A172 (cell line): ENCODE data around the gene GORASP1. TPM values are rescaled to one million over a fixed set of nuclear protein-coding genes. Genes with fewer than 3 reads are reported as not detected.
"Not testable (repeated sequence)": the region's sequence is repeated elsewhere in the genome, so short reads cannot be mapped to it uniquely, and the experiment has no call there.

ENCODE experiments used
- DNase-seq: peaks from one replicate; pipeline ENCODE4 v3.0.0-alpha.2; 2015; ENCODE audit warnings: low spot score
- total RNA-seq: library from RNA; depleted of rRNA; stranded (reverse); fragments of >200 nt; shearing (Covaris generic); gene quantifications from 2 replicates; pipeline ENCODE4 v1.2.3, GENCODE V29; 2014; rRNA removed

Gene GORASP1
- total RNA-seq, 1 experiment from 2014 or later = 27.1 TPM

DNA sequence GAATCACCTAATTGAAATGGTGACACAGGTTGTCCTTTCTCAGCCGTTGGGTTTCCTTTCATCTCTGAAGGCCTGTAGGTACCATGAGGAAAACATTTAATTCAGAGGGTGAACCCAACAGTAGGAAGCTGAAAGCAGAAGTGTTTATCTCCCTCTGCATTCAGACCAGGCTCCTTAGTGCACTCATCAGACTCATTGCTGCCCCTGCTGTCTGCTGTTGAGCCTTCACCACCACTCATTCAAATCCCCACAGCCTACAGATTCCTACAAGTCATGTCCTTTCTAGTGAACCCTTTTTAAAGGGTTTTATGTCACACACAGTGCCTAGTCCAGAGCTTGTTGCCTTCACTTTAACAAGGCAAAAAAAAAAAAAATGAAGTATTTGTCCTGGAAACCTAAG, 42.2 kb downstream of the GORASP1 start:
- DNase-seq = peak; percentile 22

GRCh38 chr3:39064646-39065045, 42.8 kb downstream of the GORASP1 start:
- no peak for DNase-seq

DNA sequence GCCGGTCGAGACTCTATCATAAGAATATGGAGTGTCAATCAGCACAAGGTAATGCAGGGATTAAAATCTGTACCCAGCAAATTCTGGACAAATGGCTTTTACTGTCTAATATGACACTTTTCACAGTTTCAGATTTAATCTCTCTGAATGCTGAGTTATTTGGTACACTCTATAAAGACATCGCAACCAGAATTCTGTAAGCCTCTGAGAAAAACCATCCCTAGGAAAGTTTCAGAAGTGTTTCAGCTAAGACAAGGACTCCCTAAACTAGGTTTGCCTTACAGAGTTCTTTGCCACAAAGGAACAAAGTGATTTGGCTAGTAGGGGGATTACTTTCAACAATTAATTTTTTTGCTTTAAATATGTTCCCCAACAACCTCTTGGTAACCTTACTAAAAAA, 44.3 kb downstream of the GORASP1 start:
- no peak for DNase-seq

DNA sequence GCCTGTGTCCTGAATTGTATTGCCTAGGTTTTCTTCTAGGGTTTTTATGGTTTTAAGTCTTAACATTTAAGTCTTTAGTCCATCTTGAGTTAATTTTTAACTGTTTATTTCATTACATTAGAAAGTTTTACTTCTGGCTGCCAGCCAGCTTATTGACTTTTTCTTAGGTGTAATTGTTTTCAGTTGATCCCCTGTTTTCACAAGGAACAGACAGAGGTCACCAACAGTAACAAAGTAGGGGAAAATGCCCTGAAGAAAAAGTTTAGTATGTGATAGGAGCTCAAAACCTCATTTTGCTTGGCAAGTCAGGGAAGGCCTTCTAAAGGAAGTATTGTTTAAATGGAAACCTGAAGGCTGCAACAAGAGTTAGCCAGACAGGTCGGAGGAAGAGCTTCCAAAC, 45.2 kb downstream of the GORASP1 start:
- DNase-seq = no peak

DNA sequence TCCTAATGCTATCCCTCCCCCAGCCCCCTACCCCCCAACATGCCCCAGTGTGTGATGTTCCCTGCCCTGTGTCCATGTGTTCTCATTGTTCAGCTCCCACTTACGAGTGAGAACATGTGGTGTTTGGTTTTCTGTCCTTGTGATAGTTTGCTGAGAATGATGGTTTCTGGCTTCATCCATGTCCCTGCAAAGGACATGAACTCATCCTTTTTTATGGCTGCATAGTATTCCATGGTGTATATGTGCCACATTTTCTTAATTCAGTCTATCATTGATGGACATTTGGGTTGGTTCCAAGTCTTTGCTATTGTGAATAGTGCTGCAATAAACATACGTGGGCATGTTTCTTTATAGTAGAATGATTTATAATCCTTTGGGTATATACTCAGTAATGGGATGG, 46.2 kb downstream of the GORASP1 start:
- not testable (repeated sequence) for DNase-seq

- DNase-seq = no peak
Measured at GRCh38 chr3:39056151-39056550, 51.3 kb downstream of the GORASP1 start.

DNA sequence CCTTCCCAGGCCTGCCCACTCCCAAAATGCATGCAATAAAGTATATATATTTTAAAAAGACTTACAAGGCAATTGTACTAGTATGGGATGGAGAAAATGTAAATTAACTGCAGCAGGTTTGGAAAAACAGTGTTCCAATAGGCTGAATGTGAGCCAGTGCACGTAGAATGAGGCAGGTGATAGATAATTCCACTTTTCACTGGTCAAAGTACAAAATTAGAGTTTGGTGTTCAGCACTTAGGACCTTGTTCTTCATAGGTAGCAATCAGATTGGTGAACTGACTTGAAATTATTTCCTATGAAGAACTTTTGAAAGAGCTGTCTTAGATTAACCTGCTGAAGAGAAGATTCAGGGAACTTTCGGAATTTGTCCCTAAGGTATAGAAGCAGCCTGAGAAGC, 53.7 kb downstream of the GORASP1 start:
- DNase-seq = no peak

DNA sequence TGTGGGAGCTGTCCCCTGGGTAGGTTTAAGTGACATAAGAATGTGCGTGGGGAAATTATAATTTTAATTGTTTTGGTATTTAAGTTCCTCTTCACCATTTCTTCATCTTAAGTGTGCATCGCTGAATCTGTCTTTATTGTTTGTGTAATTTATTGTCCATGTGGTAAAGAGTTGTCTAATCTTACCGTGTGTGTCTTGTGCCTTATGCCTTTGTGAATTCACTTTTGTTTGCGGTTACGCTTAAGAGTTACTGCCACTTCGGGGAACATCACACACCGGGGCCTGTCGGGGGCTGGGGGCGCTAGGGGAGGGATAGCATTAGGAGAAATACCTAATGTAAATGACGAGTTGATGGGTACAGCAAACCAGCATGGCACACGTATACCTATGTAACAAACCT, 54.8 kb downstream of the GORASP1 start:
- DNase-seq = peak; percentile 5

DNA sequence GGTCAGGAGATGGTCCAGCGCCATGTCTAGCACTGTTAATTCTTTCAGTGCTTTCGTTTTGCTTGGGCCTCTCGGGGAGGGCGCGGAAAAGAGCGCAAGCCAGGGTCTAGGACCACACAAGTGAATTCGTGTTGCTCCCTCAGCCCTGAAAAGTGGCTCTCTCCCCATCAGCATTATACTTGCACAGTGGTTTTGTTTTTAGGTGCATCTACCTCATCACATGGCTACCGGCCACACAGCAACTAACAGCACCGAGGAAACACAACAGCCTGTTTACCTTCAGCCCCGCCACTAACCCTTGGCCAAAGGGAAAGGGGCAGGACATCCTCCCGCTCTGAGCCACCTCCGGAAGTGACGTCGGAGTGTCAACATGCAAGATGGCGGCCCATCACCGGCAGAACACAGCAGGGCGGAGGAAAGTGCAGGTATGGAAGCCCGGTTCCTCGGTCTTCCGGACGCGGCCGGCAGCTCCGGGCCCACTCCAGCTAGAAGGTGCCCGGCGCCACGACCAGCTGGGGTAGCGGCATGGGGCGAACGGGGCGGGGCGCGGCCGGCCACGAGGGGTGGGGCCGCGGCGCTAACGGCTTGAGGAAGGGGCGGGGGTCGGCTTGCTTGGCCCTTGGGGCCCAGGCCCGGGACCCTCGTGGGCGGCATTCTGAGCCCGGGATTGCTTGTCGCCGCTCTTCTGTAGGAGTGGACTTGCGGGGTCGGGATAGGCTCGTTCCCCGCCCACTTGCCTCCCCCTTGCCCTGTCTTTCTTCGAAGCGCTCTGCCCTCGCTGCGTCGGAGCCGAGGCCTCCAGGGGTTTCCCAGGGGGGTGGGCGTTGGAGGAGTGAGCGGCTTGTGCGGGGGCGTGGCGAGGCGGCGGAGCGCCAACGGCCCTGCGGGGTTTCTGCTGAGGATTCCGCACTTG, 55.5 kb downstream of the GORASP1 start, which contains the start of the genes SCN11A and WDR48:
SCN11A (minus strand) TSS at position 296 of the 913 bp plus-strand sequence. CDS start 101,582 bp downstream, outside the sequence.
WDR48 (plus strand) TSS at position 368 of the 913 bp plus-strand sequence; CDS start at position 378, 10 bp downstream.
- DNase-seq = peak; percentile 85

DNA sequence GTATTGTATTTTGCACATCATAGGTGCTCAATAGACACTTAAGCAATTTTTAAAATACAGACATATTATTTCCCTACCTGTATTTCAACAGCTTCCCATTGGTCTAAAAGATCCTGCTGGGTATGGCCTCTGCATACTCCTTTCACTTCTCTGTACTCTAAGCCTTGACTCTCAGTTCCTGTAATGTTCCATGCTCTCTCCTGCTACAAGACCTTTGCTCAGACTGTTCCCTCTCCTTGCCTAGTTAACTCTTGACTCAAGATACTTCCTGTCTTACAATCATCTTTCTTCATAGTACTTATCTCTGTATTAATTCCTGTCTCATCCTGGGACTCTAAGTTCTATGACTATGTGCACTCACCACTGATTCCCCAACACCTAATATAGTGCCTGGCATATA, 57.4 kb downstream of the GORASP1 start:
- no peak for DNase-seq

Other genes with a start within 250 kb of the GORASP1 start
- not detected in 2 replicates for gene SCN11A, start 55.7 kb downstream of the GORASP1 start, total RNA-seq
- 20.0 and 21.2 TPM in 2 replicates for gene WDR48, start 55.6 kb downstream of the GORASP1 start, total RNA-seq
- 1.3 and 2.3 TPM in 2 replicates for gene TTC21A, start 53 bp upstream of the GORASP1 start, total RNA-seq
- 19.7 and 22.4 TPM in 2 replicates for gene CSRNP1, start 46.0 kb upstream of the GORASP1 start, total RNA-seq
- not detected in 2 replicates for gene XIRP1, start 85.0 kb upstream of the GORASP1 start, total RNA-seq
- gene CX3CR1, start 172.4 kb upstream of the GORASP1 start, total RNA-seq = not detected in 2 replicates
- not detected in 2 replicates for gene CCR8, start 222.1 kb upstream of the GORASP1 start, total RNA-seq